VCaP (cell line): ENCODE results near the gene NR4A1.

ENCODE experiments used
- H3K27ac ChIP-seq: fragments of 450-650 bp; 2 replicates; pipeline ENCODE4 v1.5.1; 2017
- TF ChIP-seq, protein P1 (sequence below): fragments of 450-650 bp; conservative IDR thresholded peaks from 2 replicates; pipeline ENCODE4 v1.5.1; 2017; ENCODE audit warnings: mild to moderate bottlenecking, moderate library complexity

NR4A1 gene

DNA sequence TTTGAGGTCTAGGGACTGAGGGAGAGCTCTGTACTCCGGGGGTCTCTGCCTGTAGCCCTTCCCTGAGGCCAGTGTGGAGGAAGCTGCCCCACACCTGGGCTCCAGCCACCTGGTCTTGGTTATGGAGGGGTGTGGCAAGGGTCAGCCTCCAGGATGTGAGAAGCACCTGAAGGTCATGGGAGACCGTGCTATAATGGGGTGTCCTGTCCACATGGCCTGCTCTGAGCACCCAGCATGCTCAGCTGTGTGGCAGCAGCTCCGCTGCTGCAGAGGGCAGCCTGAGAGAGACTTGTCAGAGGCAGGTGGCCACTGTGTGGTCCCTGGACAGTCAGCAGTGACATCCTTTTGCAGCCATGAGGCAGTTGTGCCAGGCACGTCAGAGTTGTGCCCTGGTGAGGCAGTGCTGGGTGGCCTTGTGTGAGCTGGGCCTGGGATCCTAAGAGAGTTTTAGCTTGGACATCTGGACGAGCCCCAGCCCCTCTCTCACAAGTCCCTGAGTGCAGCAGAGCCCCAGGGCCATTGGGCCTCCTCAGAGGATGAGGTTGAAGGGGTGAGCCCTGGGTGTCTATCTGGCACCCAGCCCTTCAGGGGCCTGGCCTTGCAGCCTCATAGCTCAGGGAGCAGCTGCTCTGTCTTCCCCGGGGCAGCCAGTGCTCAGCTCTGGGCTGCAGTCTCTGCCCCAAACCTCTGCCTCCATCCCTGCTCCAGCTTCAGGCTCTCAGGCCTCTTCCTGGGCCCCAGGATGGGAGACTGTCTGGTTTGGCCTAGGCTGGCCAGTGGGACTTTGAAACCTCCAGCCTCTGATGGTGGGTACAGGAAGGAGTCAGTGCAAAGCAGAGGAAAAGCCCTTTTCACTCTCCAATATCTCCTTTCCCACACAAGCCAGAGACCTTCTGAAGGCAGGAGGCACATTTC, 11.2 kb downstream of the NR4A1 start:
- H3K27ac ChIP-seq, result no peak overlapping the region; the same call in 1 of the 2 replicates
- TF ChIP-seq, protein P1, sequence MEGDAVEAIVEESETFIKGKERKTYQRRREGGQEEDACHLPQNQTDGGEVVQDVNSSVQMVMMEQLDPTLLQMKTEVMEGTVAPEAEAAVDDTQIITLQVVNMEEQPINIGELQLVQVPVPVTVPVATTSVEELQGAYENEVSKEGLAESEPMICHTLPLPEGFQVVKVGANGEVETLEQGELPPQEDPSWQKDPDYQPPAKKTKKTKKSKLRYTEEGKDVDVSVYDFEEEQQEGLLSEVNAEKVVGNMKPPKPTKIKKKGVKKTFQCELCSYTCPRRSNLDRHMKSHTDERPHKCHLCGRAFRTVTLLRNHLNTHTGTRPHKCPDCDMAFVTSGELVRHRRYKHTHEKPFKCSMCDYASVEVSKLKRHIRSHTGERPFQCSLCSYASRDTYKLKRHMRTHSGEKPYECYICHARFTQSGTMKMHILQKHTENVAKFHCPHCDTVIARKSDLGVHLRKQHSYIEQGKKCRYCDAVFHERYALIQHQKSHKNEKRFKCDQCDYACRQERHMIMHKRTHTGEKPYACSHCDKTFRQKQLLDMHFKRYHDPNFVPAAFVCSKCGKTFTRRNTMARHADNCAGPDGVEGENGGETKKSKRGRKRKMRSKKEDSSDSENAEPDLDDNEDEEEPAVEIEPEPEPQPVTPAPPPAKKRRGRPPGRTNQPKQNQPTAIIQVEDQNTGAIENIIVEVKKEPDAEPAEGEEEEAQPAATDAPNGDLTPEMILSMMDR, result no peak

DNA sequence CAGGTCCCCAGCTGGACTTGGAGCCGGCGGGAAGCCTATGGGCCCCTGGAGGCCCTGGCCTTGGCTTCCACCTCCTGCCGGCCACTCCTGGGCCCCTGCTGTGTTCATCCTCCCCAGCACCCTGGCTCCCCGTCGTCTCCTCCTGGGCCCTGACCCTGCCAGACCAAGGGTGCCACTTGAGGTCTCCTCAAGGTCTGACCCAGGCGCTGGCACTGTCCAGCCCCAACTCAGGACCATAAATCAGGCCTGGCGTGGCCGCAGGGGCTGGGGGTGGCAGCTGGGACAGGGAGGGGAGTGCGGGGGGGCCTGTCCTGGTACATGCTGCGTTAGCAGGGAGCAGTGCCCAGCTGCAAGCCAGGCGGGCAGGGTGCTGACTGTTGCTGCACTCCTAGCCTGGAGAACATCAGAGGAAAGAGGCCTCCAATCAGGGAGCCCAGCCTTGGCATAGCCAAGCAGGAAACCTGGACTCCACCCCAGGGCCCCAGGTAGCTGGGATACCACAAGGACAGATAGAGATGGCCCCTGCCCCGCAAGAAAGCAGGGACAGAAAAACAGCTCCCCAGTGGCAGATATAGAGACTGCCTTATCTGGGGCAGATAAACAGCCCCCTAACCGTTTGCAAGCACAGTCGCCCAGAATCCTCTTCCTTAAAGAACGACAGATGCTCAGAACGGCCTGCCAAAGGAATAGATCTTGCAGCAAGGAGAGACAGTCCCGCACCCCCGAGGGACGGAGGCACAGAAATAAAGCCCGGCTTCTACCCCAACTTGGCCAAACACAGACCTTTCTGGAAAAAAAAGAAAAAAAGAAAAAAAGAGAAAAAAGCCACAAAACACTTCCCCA, 12.1 kb downstream of the NR4A1 start:
- no peak overlapping the region for H3K27ac ChIP-seq
- TF ChIP-seq, protein P1, result no peak

DNA sequence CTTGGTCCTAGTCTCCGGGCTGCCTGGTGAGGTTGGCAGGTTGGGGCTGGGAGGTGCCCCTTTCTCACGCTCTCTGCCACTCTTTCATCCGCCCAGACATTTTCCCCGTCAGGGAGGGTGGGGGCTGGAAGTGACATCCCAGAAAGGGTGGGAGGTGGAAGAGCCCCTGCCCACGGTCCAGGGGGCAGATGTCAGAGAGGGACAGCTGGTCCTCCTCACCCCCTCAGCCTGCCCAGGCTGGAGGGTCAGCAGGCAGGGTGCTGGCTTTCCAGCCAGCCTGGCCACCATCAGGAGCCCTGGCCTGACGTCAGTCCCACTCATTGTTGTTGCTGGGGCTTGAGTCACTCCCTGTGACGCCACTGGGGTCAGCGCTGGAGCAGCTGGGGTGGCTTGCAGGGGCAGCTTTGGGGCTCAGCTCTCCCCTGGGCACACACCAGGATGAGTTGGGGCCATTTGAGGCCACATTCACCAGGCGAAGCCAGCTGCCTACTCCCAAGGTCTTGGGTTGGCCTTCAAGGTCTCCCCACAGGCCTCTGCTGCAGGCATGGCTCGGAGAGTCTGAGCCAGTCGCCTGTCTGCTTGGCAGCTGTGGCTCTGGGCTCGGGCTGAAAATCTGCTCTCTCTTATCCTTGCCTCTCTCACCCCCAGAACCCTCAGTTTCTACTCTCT, 12.9 kb downstream of the NR4A1 start:
- TF ChIP-seq, protein P1, result no peak
- no peak overlapping the region for H3K27ac ChIP-seq

DNA sequence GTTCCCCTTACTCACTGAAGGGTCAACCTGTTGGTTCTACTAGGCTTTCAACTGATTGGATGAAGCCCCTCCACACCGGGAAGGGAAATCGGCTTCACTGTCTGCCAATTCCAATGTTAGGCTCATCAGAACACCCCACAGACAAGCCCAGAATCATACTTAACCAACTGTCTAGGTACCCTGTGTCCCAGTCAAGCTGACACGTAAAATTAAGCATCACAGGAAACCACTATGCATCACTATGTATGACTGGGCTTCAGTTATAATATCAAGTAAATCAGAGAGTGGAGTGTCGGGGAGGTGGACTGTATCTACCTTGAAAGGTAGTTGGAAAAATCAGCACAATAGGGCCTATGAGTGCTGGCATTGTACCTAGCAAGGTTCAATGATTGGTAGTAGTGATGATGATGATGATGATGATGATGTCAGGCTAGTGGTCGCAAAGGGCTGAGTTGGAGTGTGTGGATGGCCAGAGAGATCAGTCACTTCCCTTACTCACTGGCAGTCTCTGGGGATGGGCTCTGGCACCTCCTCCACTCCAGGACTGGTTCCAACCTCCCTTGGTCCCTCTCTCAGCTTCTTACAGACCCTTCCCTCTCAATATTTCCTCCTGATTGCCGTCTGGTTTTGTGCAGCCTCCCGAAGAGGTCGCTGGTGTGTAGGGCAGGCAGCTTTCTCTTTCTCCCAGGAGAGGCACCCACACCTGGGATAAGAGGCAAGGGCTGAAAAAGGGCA, 15.3 kb downstream of the NR4A1 start:
- TF ChIP-seq, protein P1, result no peak
- H3K27ac ChIP-seq, result no peak overlapping the region

DNA sequence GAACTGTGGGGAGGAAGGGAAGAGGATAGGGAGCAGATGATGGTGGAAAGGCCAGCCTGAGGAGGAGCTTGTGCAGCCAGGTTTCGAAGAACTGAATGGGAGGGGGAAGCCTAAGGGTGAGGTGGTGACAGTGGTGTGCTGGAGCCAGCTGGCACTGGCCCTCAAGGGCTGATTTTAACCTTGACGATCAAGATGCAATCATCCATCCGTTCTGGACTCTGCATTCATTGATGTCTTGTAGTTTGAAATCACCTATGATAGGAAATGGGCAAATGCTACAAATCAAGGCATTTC, 15.8 kb downstream of the NR4A1 start:
- no peak overlapping the region for H3K27ac ChIP-seq
- TF ChIP-seq, protein P1, result no peak

DNA sequence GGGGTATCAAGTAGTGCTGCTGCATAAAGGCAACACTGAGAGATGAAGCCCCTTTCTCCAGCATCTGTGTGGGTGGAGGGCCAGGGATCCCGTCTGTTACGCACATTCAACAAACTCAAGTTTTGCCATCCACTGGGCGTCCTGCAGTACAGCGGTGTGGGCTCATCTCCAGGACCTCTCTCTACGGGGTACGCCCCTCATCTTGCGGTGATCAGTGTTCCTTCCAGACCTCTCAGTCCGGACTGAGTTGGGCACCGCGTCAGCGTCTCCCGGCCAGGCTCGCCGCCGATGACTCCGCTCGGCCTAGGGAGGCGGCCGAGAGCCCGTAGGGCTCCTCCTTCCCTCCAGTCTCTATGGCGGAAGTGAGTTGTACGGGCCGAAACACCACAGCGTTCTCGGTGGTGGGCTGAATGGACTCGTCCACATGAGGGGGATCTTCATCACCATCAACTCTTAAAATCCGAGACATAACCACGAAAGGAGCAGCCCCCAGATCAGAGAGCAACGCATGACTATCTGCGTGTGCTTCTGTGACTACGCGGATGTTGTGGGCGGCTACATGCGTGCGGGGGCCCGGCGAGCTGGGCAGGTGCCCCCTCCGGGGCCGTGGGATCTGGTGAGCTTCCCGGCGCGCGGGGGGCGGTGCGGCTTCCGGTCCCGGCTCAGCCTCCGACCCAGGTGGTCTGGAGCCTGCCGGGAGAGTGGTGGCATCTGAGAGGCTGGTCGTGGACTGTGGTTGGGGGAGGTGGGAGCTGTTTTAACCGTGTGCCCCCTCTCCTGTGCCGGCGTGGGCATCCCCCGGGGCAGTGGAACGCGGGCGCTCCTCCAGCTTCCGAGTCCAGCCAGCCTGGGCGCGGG, 18.3 kb downstream of the NR4A1 start, which contains the start of gene ATG101:
ATG101 (plus strand) TSS at position 652 of the 858 bp plus-strand sequence. CDS start 3,673 bp downstream, outside the sequence.
- TF ChIP-seq, protein P1, result peak; percentile 93
- H3K27ac ChIP-seq, result peak within 1 kb of the TSS; percentile 96
